ENCODE measurements around the gene ATP6V0A1. TPM values are rescaled to one million over a fixed set of nuclear protein-coding genes. Genes with fewer than 3 reads are reported as not detected.

Gene ATP6V0A1
- total and polyA plus RNA-seq, 4 donors = 44.4 to 203 (median 74.5) TPM

GRCh38 chr17:42457107-42457792, 1.4 kb upstream of the ATP6V0A1 start:
- no peaks in the 10 kb centered on the region for H3K9me3 ChIP-seq (ENCODE audit: control insufficient read depth in 4 of 4, insufficient read depth in 3 of 4, low read length in 3 of 4)
- DNase-seq (peak in 2 of 3 donors; percentile 29 to 34), ATAC-seq (ENCODE audit: insufficient read depth, low FRiP score) (no peak)
- H3K4me3 ChIP-seq = no peak overlapping the region
- peaks cover 0 to 5% (median 5%) of the 10 kb centered on the region in 4 donors for H3K36me3 ChIP-seq (ENCODE audit: control insufficient read depth in 4 of 4, insufficient read depth in 4 of 4, low read length in 4 of 4)
- peak overlapping the region in 1 of 2 donors; percentile 16 for H3K9ac ChIP-seq (ENCODE audit: insufficient read depth in 1 of 2, low read length in 2 of 2)
- H3K4me1 ChIP-seq (ENCODE audit: control insufficient read depth in 5 of 5, insufficient read depth in 5 of 5, low read length in 5 of 5) = peaks cover 2 to 32% (median 14%) of the 10 kb centered on the region in 5 donors
- TF ChIP-seq CTCF (IDR thresholded peaks at IDR 0.05; ENCODE audit: control extremely low read depth, extremely low read depth) = no peak
- peak overlapping the region; percentile 63 to 88 for H3K27ac ChIP-seq (ENCODE audit: low read depth in 1 of 2, low read length in 1 of 2)
- WGBS, 2 donors = 8 to 14% methylated on average over 6 of the region's 6 CpGs
- H3K27me3 ChIP-seq (ENCODE audit: control insufficient read depth in 3 of 3, insufficient read depth in 3 of 3, low read length in 2 of 3) = no peaks in the 10 kb centered on the region

GRCh38 chr17:42459256-42459800, 650 bp downstream of the ATP6V0A1 start:
- H3K4me1 ChIP-seq (ENCODE audit: control insufficient read depth in 5 of 5, insufficient read depth in 5 of 5, low read length in 5 of 5) = peaks cover 2 to 32% (median 14%) of the 10 kb centered on the region in 5 donors
- H3K9me3 ChIP-seq (ENCODE audit: control insufficient read depth in 4 of 4, insufficient read depth in 3 of 4, low read length in 3 of 4) = no peaks in the 10 kb centered on the region
- WGBS, 2 donors = 5 to 9% methylated on average over 11 of the region's 11 CpGs
- TF ChIP-seq CTCF (IDR thresholded peaks at IDR 0.05; ENCODE audit: control extremely low read depth, extremely low read depth) = peak; percentile 2
- peaks cover 4 to 10% (median 8%) of the 10 kb centered on the region in 4 donors for H3K36me3 ChIP-seq (ENCODE audit: control insufficient read depth in 4 of 4, insufficient read depth in 4 of 4, low read length in 4 of 4)
- H3K4me3 ChIP-seq = peak overlapping the region; percentile 71
- DNase-seq (peak; percentile 52 to 74 (median 71)), ATAC-seq (ENCODE audit: insufficient read depth, low FRiP score) (no peak)
- H3K9ac ChIP-seq (ENCODE audit: insufficient read depth in 1 of 2, low read length in 2 of 2) = peak overlapping the region; percentile 76 to 80
- H3K27me3 ChIP-seq (ENCODE audit: control insufficient read depth in 3 of 3, insufficient read depth in 3 of 3, low read length in 2 of 3) = no peaks in the 10 kb centered on the region
- peak overlapping the region; percentile 86 to 93 for H3K27ac ChIP-seq (ENCODE audit: low read depth in 1 of 2, low read length in 1 of 2)

GRCh38 chr17:42459801-42460281, 1.2 kb downstream of the ATP6V0A1 start:
- peak overlapping the region; percentile 68 to 93 for H3K27ac ChIP-seq (ENCODE audit: low read depth in 1 of 2, low read length in 1 of 2)
- no peaks in the 10 kb centered on the region for H3K9me3 ChIP-seq (ENCODE audit: control insufficient read depth in 4 of 4, insufficient read depth in 3 of 4, low read length in 3 of 4)
- H3K4me3 ChIP-seq = peak overlapping the region; percentile 71
- 4 to 8% methylated on average over 6 of the region's 6 CpGs for WGBS, 2 donors
- ATAC-seq (ENCODE audit: insufficient read depth, low FRiP score) = no peak
- TF ChIP-seq CTCF (IDR thresholded peaks at IDR 0.05; ENCODE audit: control extremely low read depth, extremely low read depth) = no peak
- peak overlapping the region in 1 of 2 donors; percentile 76 for H3K9ac ChIP-seq (ENCODE audit: insufficient read depth in 1 of 2, low read length in 2 of 2)
- peaks cover 4 to 10% (median 8%) of the 10 kb centered on the region in 4 donors for H3K36me3 ChIP-seq (ENCODE audit: control insufficient read depth in 4 of 4, insufficient read depth in 4 of 4, low read length in 4 of 4)
- peaks cover 2 to 32% (median 14%) of the 10 kb centered on the region in 5 donors for H3K4me1 ChIP-seq (ENCODE audit: control insufficient read depth in 5 of 5, insufficient read depth in 5 of 5, low read length in 5 of 5)
- H3K27me3 ChIP-seq (ENCODE audit: control insufficient read depth in 3 of 3, insufficient read depth in 3 of 3, low read length in 2 of 3) = no peaks in the 10 kb centered on the region
- DNase-seq = peak in 2 of 3 donors; percentile 60 to 74
